Measurements from ENCODE around the gene SMYD3.

- TF ChIP-seq, protein P1, sequence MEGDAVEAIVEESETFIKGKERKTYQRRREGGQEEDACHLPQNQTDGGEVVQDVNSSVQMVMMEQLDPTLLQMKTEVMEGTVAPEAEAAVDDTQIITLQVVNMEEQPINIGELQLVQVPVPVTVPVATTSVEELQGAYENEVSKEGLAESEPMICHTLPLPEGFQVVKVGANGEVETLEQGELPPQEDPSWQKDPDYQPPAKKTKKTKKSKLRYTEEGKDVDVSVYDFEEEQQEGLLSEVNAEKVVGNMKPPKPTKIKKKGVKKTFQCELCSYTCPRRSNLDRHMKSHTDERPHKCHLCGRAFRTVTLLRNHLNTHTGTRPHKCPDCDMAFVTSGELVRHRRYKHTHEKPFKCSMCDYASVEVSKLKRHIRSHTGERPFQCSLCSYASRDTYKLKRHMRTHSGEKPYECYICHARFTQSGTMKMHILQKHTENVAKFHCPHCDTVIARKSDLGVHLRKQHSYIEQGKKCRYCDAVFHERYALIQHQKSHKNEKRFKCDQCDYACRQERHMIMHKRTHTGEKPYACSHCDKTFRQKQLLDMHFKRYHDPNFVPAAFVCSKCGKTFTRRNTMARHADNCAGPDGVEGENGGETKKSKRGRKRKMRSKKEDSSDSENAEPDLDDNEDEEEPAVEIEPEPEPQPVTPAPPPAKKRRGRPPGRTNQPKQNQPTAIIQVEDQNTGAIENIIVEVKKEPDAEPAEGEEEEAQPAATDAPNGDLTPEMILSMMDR (IDR thresholded peaks at IDR 0.05; ENCODE audit: extremely low read depth in 1 of 2, insufficient read depth in 1 of 2, low read depth in 1 of 2, low read length in 2 of 2): no peak
- TF ChIP-seq EZH2 (IDR thresholded peaks at IDR 0.05; ENCODE audit: borderline replicate concordance, low read depth, low read length, severe bottlenecking): no peak
- TF ChIP-seq POLR2A (IDR thresholded peaks at IDR 0.05; ENCODE audit: low read depth, low read length): no peak
- no peak for TF ChIP-seq POLR2AphosphoS5 (IDR thresholded peaks at IDR 0.05; ENCODE audit: insufficient read depth, low read depth, low read length)
- TF ChIP-seq MAX (IDR thresholded peaks at IDR 0.05; ENCODE audit: insufficient read depth, insufficient read length): no peak
- TF ChIP-seq JUN (IDR thresholded peaks at IDR 0.05; ENCODE audit: borderline replicate concordance, insufficient read depth, insufficient read length, low read depth): no peak
These were observed 81.8 kb downstream of the SMYD3 start for GRCh38 chr1:246425139-246425794.
